ENCODE results near the gene C3orf20.

The C3orf20 gene

GRCh38 chr3:14758959-14759358 is 84.0 kb downstream of the C3orf20 start:
- DNase-seq (ENCODE audit: low read depth in 2 of 2), result no peak

GRCh38 chr3:14760185-14760584 is 85.2 kb downstream of the C3orf20 start:
- DNase-seq (ENCODE audit: low read depth in 2 of 2), result no peak

GRCh38 chr3:14761121-14761672 is 86.3 kb downstream of the C3orf20 start:
- DNase-seq (ENCODE audit: low read depth in 2 of 2), result no peak

- no peak for DNase-seq (ENCODE audit: low read depth in 2 of 2)
Measured at GRCh38 chr3:14761866-14762265, 86.9 kb downstream of the C3orf20 start.

GRCh38 chr3:14762701-14763100 is 87.8 kb downstream of the C3orf20 start:
- no peak for DNase-seq (ENCODE audit: low read depth in 2 of 2)

GRCh38 chr3:14764331-14765059 is 89.6 kb downstream of the C3orf20 start:
- DNase-seq (ENCODE audit: low read depth in 2 of 2), result no peak

GRCh38 chr3:14765060-14765400 is 90.1 kb downstream of the C3orf20 start:
- DNase-seq (ENCODE audit: low read depth in 2 of 2), result no peak

GRCh38 chr3:14765576-14766427 is 90.9 kb downstream of the C3orf20 start:
- DNase-seq (ENCODE audit: low read depth in 2 of 2), result no peak

GRCh38 chr3:14766428-14767244 is 91.7 kb downstream of the C3orf20 start:
- DNase-seq (ENCODE audit: low read depth in 2 of 2), result no peak

- DNase-seq (ENCODE audit: low read depth in 2 of 2), result no peak
Measured at GRCh38 chr3:14767245-14768051, 92.5 kb downstream of the C3orf20 start.

GRCh38 chr3:14768182-14768790 is 93.3 kb downstream of the C3orf20 start:
- DNase-seq (ENCODE audit: low read depth in 2 of 2), result no peak

- DNase-seq (ENCODE audit: low read depth in 2 of 2), result no peak
Measured at GRCh38 chr3:14768881-14769280, 93.9 kb downstream of the C3orf20 start.

- DNase-seq (ENCODE audit: low read depth in 2 of 2), result no peak
Measured at GRCh38 chr3:14769544-14770325, 94.8 kb downstream of the C3orf20 start.

- no peak for DNase-seq (ENCODE audit: low read depth in 2 of 2)
Measured at GRCh38 chr3:14770591-14770990, 95.7 kb downstream of the C3orf20 start.

GRCh38 chr3:14771593-14772497 is 96.9 kb downstream of the C3orf20 start:
- DNase-seq (ENCODE audit: low read depth in 2 of 2), result no peak

GRCh38 chr3:14772533-14773138 is 97.7 kb downstream of the C3orf20 start:
- DNase-seq (ENCODE audit: low read depth in 2 of 2), result no peak

- no peak for DNase-seq (ENCODE audit: low read depth in 2 of 2)
Measured at GRCh38 chr3:14773281-14773680, 98.3 kb downstream of the C3orf20 start.

GRCh38 chr3:14773691-14774128 is 98.8 kb downstream of the C3orf20 start:
- DNase-seq (ENCODE audit: low read depth in 2 of 2), result no peak

All from stimulated activated CD8-positive, alpha-beta memory T cell treated with anti-CD3 and anti-CD28 coated beads, Interleukin-7, amount 100 ng/mL, for 4 hours (primary cell).